Measurements from ENCODE around the gene DSCAM. TPM values are rescaled to one million over a fixed set of nuclear protein-coding genes. Genes with fewer than 3 reads are reported as not detected.

DSCAM gene
- total RNA-seq, 1 experiment from 2014 or later: 0.13 TPM

DNA sequence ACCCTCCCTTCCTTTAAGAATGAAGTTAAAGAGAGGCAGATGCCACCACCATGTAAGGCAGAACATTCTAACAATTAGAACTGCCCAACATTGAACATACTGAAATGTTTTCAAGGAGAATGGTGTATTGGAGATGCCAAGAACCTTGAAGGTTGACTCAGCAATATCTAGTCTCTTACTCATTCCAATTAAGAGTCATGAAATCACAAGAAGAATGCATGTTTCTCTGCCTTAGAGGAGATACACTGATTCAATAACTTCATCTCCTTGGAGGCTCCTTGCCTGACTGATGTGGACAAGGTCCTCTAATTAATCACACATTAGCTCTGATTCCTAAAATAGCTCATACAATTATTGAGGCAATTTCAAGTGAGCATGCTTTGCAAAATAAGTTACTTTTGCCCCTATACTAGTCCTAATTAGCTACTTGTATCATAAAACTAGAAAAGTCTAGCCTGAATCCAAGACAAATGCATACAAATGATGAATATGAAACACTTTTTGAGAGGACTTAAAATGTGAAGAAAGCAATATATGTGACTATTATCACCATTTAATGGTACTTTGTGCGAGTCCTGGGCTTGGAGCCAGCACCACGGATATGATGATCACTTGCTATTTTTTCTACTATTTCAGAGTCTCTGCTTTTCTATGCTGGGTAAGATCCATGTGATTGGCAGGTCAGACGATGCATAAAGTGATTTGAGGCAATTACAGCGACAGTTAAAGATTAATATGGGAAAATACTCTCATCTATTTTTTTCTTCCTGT lies 114.5 kb downstream of the DSCAM start (continued):
- TF ChIP-seq, protein P1, sequence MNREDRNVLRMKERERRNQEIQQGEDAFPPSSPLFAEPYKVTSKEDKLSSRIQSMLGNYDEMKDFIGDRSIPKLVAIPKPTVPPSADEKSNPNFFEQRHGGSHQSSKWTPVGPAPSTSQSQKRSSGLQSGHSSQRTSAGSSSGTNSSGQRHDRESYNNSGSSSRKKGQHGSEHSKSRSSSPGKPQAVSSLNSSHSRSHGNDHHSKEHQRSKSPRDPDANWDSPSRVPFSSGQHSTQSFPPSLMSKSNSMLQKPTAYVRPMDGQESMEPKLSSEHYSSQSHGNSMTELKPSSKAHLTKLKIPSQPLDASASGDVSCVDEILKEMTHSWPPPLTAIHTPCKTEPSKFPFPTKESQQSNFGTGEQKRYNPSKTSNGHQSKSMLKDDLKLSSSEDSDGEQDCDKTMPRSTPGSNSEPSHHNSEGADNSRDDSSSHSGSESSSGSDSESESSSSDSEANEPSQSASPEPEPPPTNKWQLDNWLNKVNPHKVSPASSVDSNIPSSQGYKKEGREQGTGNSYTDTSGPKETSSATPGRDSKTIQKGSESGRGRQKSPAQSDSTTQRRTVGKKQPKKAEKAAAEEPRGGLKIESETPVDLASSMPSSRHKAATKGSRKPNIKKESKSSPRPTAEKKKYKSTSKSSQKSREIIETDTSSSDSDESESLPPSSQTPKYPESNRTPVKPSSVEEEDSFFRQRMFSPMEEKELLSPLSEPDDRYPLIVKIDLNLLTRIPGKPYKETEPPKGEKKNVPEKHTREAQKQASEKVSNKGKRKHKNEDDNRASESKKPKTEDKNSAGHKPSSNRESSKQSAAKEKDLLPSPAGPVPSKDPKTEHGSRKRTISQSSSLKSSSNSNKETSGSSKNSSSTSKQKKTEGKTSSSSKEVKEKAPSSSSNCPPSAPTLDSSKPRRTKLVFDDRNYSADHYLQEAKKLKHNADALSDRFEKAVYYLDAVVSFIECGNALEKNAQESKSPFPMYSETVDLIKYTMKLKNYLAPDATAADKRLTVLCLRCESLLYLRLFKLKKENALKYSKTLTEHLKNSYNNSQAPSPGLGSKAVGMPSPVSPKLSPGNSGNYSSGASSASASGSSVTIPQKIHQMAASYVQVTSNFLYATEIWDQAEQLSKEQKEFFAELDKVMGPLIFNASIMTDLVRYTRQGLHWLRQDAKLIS (CRISPR knock-in tag; IDR thresholded peaks at IDR 0.05; ENCODE audit: borderline replicate concordance): no peak
- TF ChIP-seq PRRX2 (CRISPR knock-in tag; IDR thresholded peaks at IDR 0.05) (no peak), ZBTB21 (CRISPR knock-in tag; IDR thresholded peaks at IDR 0.05; ENCODE audit: borderline replicate concordance) (no peak), HMGA2 (CRISPR knock-in tag; IDR thresholded peaks at IDR 0.05) (no peak), ZNF416 (CRISPR knock-in tag; IDR thresholded peaks at IDR 0.05) (no peak), GABPB1 (CRISPR knock-in tag; IDR thresholded peaks at IDR 0.05) (no peak), ZNF263 (CRISPR knock-in tag; IDR thresholded peaks at IDR 0.05; ENCODE audit: low read depth) (no peak)
- TF ChIP-seq, protein P2, sequence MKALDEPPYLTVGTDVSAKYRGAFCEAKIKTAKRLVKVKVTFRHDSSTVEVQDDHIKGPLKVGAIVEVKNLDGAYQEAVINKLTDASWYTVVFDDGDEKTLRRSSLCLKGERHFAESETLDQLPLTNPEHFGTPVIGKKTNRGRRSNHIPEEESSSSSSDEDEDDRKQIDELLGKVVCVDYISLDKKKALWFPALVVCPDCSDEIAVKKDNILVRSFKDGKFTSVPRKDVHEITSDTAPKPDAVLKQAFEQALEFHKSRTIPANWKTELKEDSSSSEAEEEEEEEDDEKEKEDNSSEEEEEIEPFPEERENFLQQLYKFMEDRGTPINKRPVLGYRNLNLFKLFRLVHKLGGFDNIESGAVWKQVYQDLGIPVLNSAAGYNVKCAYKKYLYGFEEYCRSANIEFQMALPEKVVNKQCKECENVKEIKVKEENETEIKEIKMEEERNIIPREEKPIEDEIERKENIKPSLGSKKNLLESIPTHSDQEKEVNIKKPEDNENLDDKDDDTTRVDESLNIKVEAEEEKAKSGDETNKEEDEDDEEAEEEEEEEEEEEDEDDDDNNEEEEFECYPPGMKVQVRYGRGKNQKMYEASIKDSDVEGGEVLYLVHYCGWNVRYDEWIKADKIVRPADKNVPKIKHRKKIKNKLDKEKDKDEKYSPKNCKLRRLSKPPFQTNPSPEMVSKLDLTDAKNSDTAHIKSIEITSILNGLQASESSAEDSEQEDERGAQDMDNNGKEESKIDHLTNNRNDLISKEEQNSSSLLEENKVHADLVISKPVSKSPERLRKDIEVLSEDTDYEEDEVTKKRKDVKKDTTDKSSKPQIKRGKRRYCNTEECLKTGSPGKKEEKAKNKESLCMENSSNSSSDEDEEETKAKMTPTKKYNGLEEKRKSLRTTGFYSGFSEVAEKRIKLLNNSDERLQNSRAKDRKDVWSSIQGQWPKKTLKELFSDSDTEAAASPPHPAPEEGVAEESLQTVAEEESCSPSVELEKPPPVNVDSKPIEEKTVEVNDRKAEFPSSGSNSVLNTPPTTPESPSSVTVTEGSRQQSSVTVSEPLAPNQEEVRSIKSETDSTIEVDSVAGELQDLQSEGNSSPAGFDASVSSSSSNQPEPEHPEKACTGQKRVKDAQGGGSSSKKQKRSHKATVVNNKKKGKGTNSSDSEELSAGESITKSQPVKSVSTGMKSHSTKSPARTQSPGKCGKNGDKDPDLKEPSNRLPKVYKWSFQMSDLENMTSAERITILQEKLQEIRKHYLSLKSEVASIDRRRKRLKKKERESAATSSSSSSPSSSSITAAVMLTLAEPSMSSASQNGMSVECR (CRISPR knock-in tag; IDR thresholded peaks at IDR 0.05; ENCODE audit: borderline replicate concordance): no peak
- TF ChIP-seq, protein P3, sequence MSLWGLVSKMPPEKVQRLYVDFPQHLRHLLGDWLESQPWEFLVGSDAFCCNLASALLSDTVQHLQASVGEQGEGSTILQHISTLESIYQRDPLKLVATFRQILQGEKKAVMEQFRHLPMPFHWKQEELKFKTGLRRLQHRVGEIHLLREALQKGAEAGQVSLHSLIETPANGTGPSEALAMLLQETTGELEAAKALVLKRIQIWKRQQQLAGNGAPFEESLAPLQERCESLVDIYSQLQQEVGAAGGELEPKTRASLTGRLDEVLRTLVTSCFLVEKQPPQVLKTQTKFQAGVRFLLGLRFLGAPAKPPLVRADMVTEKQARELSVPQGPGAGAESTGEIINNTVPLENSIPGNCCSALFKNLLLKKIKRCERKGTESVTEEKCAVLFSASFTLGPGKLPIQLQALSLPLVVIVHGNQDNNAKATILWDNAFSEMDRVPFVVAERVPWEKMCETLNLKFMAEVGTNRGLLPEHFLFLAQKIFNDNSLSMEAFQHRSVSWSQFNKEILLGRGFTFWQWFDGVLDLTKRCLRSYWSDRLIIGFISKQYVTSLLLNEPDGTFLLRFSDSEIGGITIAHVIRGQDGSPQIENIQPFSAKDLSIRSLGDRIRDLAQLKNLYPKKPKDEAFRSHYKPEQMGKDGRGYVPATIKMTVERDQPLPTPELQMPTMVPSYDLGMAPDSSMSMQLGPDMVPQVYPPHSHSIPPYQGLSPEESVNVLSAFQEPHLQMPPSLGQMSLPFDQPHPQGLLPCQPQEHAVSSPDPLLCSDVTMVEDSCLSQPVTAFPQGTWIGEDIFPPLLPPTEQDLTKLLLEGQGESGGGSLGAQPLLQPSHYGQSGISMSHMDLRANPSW (CRISPR knock-in tag; conservative IDR thresholded peaks at IDR 0.05; ENCODE audit: low read depth): no peak

DNA sequence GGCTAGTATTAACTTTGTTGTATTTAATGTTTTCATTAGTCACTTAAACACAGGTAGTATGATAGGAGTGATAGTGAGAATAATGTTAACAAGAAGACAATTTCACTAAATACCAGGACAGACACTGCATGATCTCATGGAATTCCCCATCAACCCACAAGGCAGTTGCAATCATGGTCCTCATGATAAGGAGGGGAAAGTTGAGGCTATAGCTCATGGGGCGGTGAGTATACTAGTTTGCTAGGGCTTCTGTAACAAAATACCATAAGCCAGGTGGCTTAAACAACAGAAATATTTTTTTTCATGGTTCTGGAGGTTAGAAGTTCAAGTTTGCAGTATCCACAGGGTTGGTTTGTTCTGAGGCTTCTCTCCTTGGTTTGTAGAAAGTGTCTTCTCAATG lies 115.8 kb downstream of the DSCAM start:
- ATAC-seq (no peak), DNase-seq (ENCODE audit: low spot score) (no peak)
- Mint-ChIP-seq H3K4me3 (no peak overlapping the region), H3K4me1 (no peaks in the 10 kb centered on the region), H3K9me3 (peaks cover 6% of the 10 kb centered on the region; the same call in 1 of the 2 replicates), H3K36me3 (no peaks in the 10 kb centered on the region), H3K27me3 (ENCODE audit: low read depth) (no peaks in the 10 kb centered on the region), H3K27ac (no peak overlapping the region)
- ChIA-PET CTCF (no interaction called here), POLR2A (no interaction called here)
- no peak for TF ChIP-seq ZNF396 (CRISPR knock-in tag; IDR thresholded peaks at IDR 0.05; ENCODE audit: borderline replicate concordance)
- TF ChIP-seq NR3C1 (CRISPR knock-in tag; conservative IDR thresholded peaks at IDR 0.05; ENCODE audit: low read depth): no peak
- TF ChIP-seq, protein P4, sequence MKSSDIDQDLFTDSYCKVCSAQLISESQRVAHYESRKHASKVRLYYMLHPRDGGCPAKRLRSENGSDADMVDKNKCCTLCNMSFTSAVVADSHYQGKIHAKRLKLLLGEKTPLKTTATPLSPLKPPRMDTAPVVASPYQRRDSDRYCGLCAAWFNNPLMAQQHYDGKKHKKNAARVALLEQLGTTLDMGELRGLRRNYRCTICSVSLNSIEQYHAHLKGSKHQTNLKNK (CRISPR knock-in tag; IDR thresholded peaks at IDR 0.05): no peak
- TF ChIP-seq, protein P5, sequence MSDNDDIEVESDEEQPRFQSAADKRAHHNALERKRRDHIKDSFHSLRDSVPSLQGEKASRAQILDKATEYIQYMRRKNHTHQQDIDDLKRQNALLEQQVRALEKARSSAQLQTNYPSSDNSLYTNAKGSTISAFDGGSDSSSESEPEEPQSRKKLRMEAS (CRISPR knock-in tag; IDR thresholded peaks at IDR 0.05): no peak
- TF ChIP-seq ZNF138 (CRISPR knock-in tag; conservative IDR thresholded peaks at IDR 0.05): no peak
- no peak for TF ChIP-seq SMAD4 (CRISPR knock-in tag; IDR thresholded peaks at IDR 0.05)
- no peak for TF ChIP-seq TCF7 (CRISPR knock-in tag; IDR thresholded peaks at IDR 0.05; ENCODE audit: low read depth)
- no peak for TF ChIP-seq MYBL2 (CRISPR knock-in tag; IDR thresholded peaks at IDR 0.05)
- TF ChIP-seq, protein P6, sequence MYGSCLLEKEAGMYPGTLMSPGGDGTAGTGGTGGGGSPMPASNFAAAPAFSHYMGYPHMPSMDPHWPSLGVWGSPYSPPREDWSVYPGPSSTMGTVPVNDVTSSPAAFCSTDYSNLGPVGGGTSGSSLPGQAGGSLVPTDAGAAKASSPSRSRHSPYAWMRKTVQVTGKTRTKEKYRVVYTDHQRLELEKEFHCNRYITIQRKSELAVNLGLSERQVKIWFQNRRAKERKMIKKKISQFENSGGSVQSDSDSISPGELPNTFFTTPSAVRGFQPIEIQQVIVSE (CRISPR knock-in tag; IDR thresholded peaks at IDR 0.05; ENCODE audit: borderline replicate concordance): no peak
- no peak for TF ChIP-seq ESRRA (CRISPR knock-in tag; IDR thresholded peaks at IDR 0.05; ENCODE audit: borderline replicate concordance)
- TF ChIP-seq ZNF416 (CRISPR knock-in tag; IDR thresholded peaks at IDR 0.05): no peak
- no peak for TF ChIP-seq EMX1 (CRISPR knock-in tag; IDR thresholded peaks at IDR 0.05)
- TF ChIP-seq, protein P7, sequence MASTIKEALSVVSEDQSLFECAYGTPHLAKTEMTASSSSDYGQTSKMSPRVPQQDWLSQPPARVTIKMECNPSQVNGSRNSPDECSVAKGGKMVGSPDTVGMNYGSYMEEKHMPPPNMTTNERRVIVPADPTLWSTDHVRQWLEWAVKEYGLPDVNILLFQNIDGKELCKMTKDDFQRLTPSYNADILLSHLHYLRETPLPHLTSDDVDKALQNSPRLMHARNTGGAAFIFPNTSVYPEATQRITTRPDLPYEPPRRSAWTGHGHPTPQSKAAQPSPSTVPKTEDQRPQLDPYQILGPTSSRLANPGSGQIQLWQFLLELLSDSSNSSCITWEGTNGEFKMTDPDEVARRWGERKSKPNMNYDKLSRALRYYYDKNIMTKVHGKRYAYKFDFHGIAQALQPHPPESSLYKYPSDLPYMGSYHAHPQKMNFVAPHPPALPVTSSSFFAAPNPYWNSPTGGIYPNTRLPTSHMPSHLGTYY (CRISPR knock-in tag; IDR thresholded peaks at IDR 0.05): no peak
- TF ChIP-seq ATF1 (CRISPR knock-in tag; IDR thresholded peaks at IDR 0.05): no peak
- TF ChIP-seq FOXP1 (CRISPR knock-in tag; IDR thresholded peaks at IDR 0.05; ENCODE audit: borderline replicate concordance): no peak
